PC-3 (cell line): Measurements from ENCODE around the gene SLC17A7.

Source experiments
- CTCF ChIP-seq: fragments of 300-600 bp; sonication (generic); conservative IDR thresholded peaks from 2 replicates; pipeline ENCODE4 v1.5.1; 2017; ENCODE audit warnings: antibody characterized with exemption, low read depth, mild to moderate bottlenecking, low read length
- EZH2 ChIP-seq: fragments of 300-600 bp; sonication (generic); IDR thresholded peaks from one replicate; pipeline ENCODE4 v1.6.1; 2017; ENCODE audit warnings: antibody characterized with exemption, mild to moderate bottlenecking, low read length; ENCODE audit not compliant: unreplicated experiment
- EZH2phosphoT487 ChIP-seq: fragments of 300-600 bp; sonication (generic); IDR thresholded peaks from 2 replicates; pipeline ENCODE4 v1.6.1; 2018; ENCODE audit warnings: mild to moderate bottlenecking, antibody characterized with exemption, low read length, borderline replicate concordance

- no peak for TF ChIP-seq CTCF
- TF ChIP-seq EZH2phosphoT487 = no peak
- TF ChIP-seq EZH2 = no peak
These were observed 41.3 kb downstream of the SLC17A7 start for GRCh38 chr19:49400029-49400428.
